GM06990 (cell line): ENCODE data around the gene RDH12.

Experiments used
- DNase-seq: peaks from one replicate; pipeline ENCODE4 v3.0.0-alpha.2; 2011; ENCODE audit not compliant: insufficient read length; ENCODE audit errors: extremely low read depth
- H3K27me3 ChIP-seq: replicated peaks from 2 replicates; pipeline ENCODE4 v1.6.0; 2011; ENCODE audit warnings: low read length; ENCODE audit not compliant: control insufficient read depth, insufficient read depth
- H3K36me3 ChIP-seq: 2 replicates; pipeline ENCODE4 v1.5.1; 2011; ENCODE audit warnings: low read length; ENCODE audit not compliant: control insufficient read depth, insufficient read depth
- H3K4me3 ChIP-seq: replicated peaks from 2 replicates; pipeline ENCODE4 v1.5.1; 2011; ENCODE audit warnings: low read depth, mild to moderate bottlenecking, control low read depth, low read length
- TF ChIP-seq, protein P1 (sequence below): IDR thresholded peaks from 2 replicates; pipeline ENCODE4 v1.5.1; 2011; ENCODE audit warnings: low read length, control low read depth, mild to moderate bottlenecking, inconsistent platforms; ENCODE audit not compliant: insufficient read depth, poor library complexity, severe bottlenecking

Gene RDH12

DNA sequence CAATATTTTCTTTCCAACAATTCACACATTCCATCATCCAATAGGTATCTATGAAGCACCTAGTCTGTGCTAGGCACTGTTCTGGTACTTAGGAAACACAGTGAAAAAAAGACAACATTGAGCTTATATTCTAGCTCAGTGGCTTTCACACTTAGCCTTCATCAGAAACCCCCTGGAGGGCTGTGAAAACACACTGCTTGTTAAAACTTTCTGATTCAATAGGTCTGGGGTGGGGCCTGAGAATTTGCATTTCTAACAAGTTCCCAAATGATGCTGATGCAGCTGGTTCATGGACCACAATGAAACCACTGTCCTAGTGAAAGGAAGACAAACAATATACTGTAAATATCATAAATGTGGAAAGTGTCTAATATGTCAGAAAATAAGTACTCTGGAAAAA lies 33.1 kb upstream of the RDH12 start:
- no peak overlapping the region for H3K4me3 ChIP-seq
- TF ChIP-seq, protein P1, sequence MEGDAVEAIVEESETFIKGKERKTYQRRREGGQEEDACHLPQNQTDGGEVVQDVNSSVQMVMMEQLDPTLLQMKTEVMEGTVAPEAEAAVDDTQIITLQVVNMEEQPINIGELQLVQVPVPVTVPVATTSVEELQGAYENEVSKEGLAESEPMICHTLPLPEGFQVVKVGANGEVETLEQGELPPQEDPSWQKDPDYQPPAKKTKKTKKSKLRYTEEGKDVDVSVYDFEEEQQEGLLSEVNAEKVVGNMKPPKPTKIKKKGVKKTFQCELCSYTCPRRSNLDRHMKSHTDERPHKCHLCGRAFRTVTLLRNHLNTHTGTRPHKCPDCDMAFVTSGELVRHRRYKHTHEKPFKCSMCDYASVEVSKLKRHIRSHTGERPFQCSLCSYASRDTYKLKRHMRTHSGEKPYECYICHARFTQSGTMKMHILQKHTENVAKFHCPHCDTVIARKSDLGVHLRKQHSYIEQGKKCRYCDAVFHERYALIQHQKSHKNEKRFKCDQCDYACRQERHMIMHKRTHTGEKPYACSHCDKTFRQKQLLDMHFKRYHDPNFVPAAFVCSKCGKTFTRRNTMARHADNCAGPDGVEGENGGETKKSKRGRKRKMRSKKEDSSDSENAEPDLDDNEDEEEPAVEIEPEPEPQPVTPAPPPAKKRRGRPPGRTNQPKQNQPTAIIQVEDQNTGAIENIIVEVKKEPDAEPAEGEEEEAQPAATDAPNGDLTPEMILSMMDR: no peak
- no peaks in the 10 kb centered on the region for H3K27me3 ChIP-seq
- no peaks in the 10 kb centered on the region for H3K36me3 ChIP-seq
- peak; percentile 41 for DNase-seq

DNA sequence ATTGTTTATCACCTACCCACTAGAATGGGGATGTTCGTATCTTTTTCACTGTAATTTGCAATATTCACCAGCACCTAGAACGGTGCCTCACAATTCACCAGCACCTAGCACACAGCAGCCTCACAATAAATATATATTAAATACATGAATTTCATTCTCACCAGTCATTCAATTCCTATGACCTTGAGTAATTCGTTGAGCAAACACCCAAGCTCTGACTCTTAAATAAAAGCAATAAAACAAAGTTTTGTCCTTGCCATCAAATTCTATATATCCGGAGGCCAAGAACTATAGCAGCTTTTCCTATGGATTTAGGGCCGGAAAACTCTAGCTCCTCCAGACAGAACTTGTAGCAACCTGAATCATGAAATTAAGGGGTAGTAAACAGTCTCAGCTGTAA lies 28.2 kb upstream of the RDH12 start:
- TF ChIP-seq, protein P1: no peak
- Histone ChIP-seq H3K36me3 (peaks cover 2% of the 10 kb centered on the region), H3K27me3 (no peaks in the 10 kb centered on the region), H3K4me3 (peak overlapping the region; percentile 94)
- DNase-seq: no peak

GRCh38 chr14:67674139-67674479 lies 27.6 kb upstream of the RDH12 start:
- H3K4me3 ChIP-seq: peak overlapping the region; percentile 94
- DNase-seq: no peak
- peaks cover 2% of the 10 kb centered on the region for H3K36me3 ChIP-seq
- TF ChIP-seq, protein P1: peak; percentile 27
- no peaks in the 10 kb centered on the region for H3K27me3 ChIP-seq

DNA sequence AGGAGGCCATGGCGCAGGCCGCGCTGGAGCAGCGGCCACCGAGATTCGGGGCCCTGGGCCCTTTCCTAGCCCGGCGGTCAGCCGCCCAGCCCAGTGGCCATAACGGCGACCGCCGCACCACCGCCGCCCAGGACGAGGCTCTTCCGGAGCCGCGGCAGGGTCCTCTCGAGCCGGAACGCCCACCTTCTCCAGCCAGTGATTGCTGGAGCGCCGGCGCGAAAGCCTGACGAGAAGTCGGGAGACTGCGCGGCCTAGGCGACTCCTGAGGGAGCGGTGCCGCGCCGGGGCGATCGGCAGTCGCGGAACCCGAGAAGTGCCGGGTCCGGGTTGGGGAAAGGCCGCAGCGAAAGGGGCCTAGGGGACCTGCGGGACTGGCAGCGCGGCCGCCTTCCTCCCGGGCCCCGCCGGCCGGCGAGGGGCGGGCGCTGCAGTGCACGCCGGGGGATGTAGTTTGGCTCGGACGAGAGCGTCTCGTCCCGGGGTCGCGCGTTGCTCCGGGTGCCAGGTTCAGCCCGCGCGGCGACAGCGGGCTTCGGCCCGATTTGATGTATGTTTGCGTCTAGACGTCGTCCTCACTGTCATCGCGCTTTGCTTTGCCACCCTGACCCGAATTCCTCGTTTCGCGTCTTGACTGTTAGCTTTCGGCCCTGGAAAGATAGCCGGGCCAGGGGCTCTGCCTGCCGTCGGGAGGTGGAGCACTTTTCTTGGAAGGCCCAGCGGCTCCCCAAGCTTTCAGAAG lies 27.0 kb upstream of the RDH12 start, which contains the start of gene VTI1B:
Gene VTI1B, minus strand, starts transcription at position 153 of the 739 bp plus-strand sequence. Its CDS starts 143 bp downstream, at position 10.
- H3K4me3 ChIP-seq: peak within 1 kb of the TSS; percentile 94
- peak; percentile 91 for DNase-seq
- H3K36me3 ChIP-seq: peaks cover 2% of the 10 kb centered on the region
- H3K27me3 ChIP-seq: no peaks in the 10 kb centered on the region
- TF ChIP-seq, protein P1: peak; percentile 12

- H3K27me3 ChIP-seq: no peaks in the 10 kb centered on the region
- H3K4me3 ChIP-seq: peak overlapping the region; percentile 94
- no peak for DNase-seq
- peaks cover 2% of the 10 kb centered on the region for H3K36me3 ChIP-seq
- TF ChIP-seq, protein P1: no peak
These were observed 26.5 kb upstream of the RDH12 start for GRCh38 chr14:67675219-67675582.

DNA sequence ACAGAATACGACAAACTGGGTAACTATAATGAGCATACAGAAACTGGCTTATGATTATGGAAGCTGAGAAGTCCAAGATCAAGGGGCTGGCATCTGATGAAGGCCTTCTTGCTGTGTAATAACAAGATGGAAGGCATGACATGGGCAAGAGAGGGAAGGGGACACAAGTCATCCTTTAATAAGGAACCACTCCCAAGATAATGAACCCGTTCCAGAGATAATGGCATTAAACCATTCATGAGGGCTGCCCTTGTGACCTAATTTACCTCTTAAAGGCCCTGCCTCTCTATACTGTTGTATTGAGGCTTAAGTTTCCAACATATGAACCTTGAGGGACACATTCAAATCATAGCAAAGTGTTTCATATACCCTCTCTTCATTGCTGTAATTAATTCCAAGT lies 22.7 kb upstream of the RDH12 start:
- no peak overlapping the region for H3K4me3 ChIP-seq
- TF ChIP-seq, protein P1: no peak
- H3K27me3 ChIP-seq: no peaks in the 10 kb centered on the region
- peaks cover 2% of the 10 kb centered on the region for H3K36me3 ChIP-seq
- DNase-seq: no peak
